Measurements from ENCODE around the gene ZNF629. TPM values are rescaled to one million over a fixed set of nuclear protein-coding genes. Genes with fewer than 3 reads are reported as not detected.
"Not testable (repeated sequence)": the region's sequence is repeated elsewhere in the genome, so short reads cannot be mapped to it uniquely, and the experiment has no call there.

Gene ZNF629
- polyA plus RNA-seq, 2 of the 4 experiments (the other 2 are of a cell fraction): 5.9 to 13.6 TPM

GRCh38 chr16:30816769-30817168, 29.8 kb upstream of the ZNF629 start:
- no peak overlapping the region for H3K27ac ChIP-seq
- no peak overlapping the region for H3K4me3 ChIP-seq
- WGBS (ENCODE audit: missing lambda C conversion rate): 63% methylated on average over 2 of the region's 2 CpGs
- TF ChIP-seq HOXB5 (CRISPR knock-in tag; IDR thresholded peaks at IDR 0.05): no peak
- ATAC-seq: no peak
- no peak for FAIRE-seq
- CTCF ChIA-PET: no interaction called here
- H3K4me2 ChIP-seq: no peak overlapping the region
- peaks cover 7% of the 10 kb centered on the region for H3K4me1 ChIP-seq
- H3K9me3 ChIP-seq: no peaks in the 10 kb centered on the region
- POLR2A ChIA-PET: no interaction called here
- no peak for DNase-seq (ENCODE audit: low read depth in 1 of 2, low spot score in 1 of 2)

- CTCF ChIA-PET: interaction anchor here (0.6 to 4.4 kb wide), 23 partner anchors 10 to 171 kb away, joined by 3 to 41 read pairs (median 8); partner anchors contain the start of genes CTF1, HSD3B7 and PHKG2
- H3K27ac ChIP-seq: peak overlapping the region; percentile 91 to 94
- H3K4me2 ChIP-seq: peak overlapping the region; percentile 94
- H3K4me1 ChIP-seq: peaks cover 7% of the 10 kb centered on the region
- ATAC-seq (no peak; a peak in 1 of 6 replicates), DNase-seq (ENCODE audit: low read depth in 1 of 2, low spot score in 1 of 2) (no peak), FAIRE-seq (no peak)
- no peaks in the 10 kb centered on the region for H3K9me3 ChIP-seq
- H3K4me3 ChIP-seq: peak overlapping the region; percentile 52
- POLR2A ChIA-PET: interaction anchor here (1.0 to 2.1 kb wide), 6 partner anchors 8 to 66 kb away, joined by 3 to 34 read pairs (median 6); no protein-coding TSS in a partner anchor
- TF ChIP-seq BCL3 (IDR thresholded peaks at IDR 0.05) (no peak), FOXS1 (CRISPR knock-in tag; IDR thresholded peaks at IDR 0.05) (no peak), PBX3 (IDR thresholded peaks at IDR 0.05) (no peak), RAD21 (conservative IDR thresholded peaks at IDR 0.05 in 1 of 2, IDR thresholded peaks at IDR 0.05 in 1 of 2) (no peak), ZFP36 (IDR thresholded peaks at IDR 0.05; ENCODE audit: borderline replicate concordance, partially characterized antibody) (no peak)
- WGBS (ENCODE audit: missing lambda C conversion rate): 81% methylated on average over 3 of the region's 3 CpGs
These were observed 26.8 kb upstream of the ZNF629 start for GRCh38 chr16:30813821-30814189.

- WGBS (ENCODE audit: missing lambda C conversion rate): 68% methylated on average over 5 of the region's 5 CpGs
- CTCF ChIA-PET: interaction anchor here (0.6 to 1.7 kb wide), 2 partner anchors 35 to 45 kb away, joined by 4 read pairs; no protein-coding TSS in a partner anchor
- ATAC-seq; POLR2A ChIA-PET; H3K9me3 ChIP-seq; H3K4me2 ChIP-seq; H3K27ac ChIP-seq; FAIRE-seq; DNase-seq (ENCODE audit: low read depth in 1 of 2, low spot score in 1 of 2); H3K4me3 ChIP-seq: not testable (repeated sequence)
- peaks cover 16% of the 10 kb centered on the region for H3K4me1 ChIP-seq
These were observed 22.7 kb upstream of the ZNF629 start for GRCh38 chr16:30809675-30810074.

GRCh38 chr16:30808890-30809426, 22.0 kb upstream of the ZNF629 start:
- POLR2A ChIA-PET; H3K9me3 ChIP-seq; H3K4me3 ChIP-seq; H3K27ac ChIP-seq; H3K4me2 ChIP-seq; FAIRE-seq; ATAC-seq; DNase-seq (ENCODE audit: low read depth in 1 of 2, low spot score in 1 of 2): not testable (repeated sequence)
- CTCF ChIA-PET: interaction anchor here (1.1 to 1.7 kb wide), 3 partner anchors 12 to 63 kb away, joined by 3 to 4 read pairs (median 4); no protein-coding TSS in a partner anchor
- H3K4me1 ChIP-seq: peaks cover 15% of the 10 kb centered on the region
- 62% methylated on average over 5 of the region's 5 CpGs for WGBS (ENCODE audit: missing lambda C conversion rate)

GRCh38 chr16:30808146-30808545, 21.1 kb upstream of the ZNF629 start:
- Histone ChIP-seq H3K4me3 (no peak overlapping the region), H3K4me1 (peaks cover 8% of the 10 kb centered on the region; the same call in 1 of the 3 replicates), H3K4me2 (no peak overlapping the region), H3K27ac (no peak overlapping the region), H3K9me3 (no peaks in the 10 kb centered on the region)
- ChIA-PET CTCF (interaction anchor here (0.6 to 1.7 kb wide), 5 partner anchors 11 to 129 kb away, joined by 3 to 4 read pairs (median 4); no protein-coding TSS in a partner anchor), POLR2A (no interaction called here)
- DNase-seq (ENCODE audit: low read depth in 1 of 2, low spot score in 1 of 2): no peak
- no peak for ATAC-seq
- 94% methylated on average over 5 of the region's 5 CpGs for WGBS (ENCODE audit: missing lambda C conversion rate)
- FAIRE-seq: no peak
- no peak for TF ChIP-seq EHF (CRISPR knock-in tag; IDR thresholded peaks at IDR 0.05)
- TF ChIP-seq RCOR1 (IDR thresholded peaks at IDR 0.05; ENCODE audit: low read depth, low read length): no peak
- TF ChIP-seq CHD2 (IDR thresholded peaks at IDR 0.05; ENCODE audit: low read length, partially characterized antibody): no peak
- no peak for TF ChIP-seq GATA3 (IDR thresholded peaks at IDR 0.05; ENCODE audit: borderline replicate concordance)
- TF ChIP-seq PBX3 (IDR thresholded peaks at IDR 0.05): no peak
- no peak for TF ChIP-seq TFCP2L1 (CRISPR knock-in tag; IDR thresholded peaks at IDR 0.05)
- TF ChIP-seq BCL3 (IDR thresholded peaks at IDR 0.05): no peak
- TF ChIP-seq ATOH8 (CRISPR knock-in tag; IDR thresholded peaks at IDR 0.05; ENCODE audit: low read depth): no peak
- no peak for TF ChIP-seq POLR2A (IDR thresholded peaks at IDR 0.05; ENCODE audit: low read length)
- TF ChIP-seq FOXS1 (CRISPR knock-in tag; IDR thresholded peaks at IDR 0.05): no peak
- no peak for TF ChIP-seq MYC (IDR thresholded peaks at IDR 0.05; ENCODE audit: borderline replicate concordance, low read length)
- TF ChIP-seq RARB (CRISPR knock-in tag; IDR thresholded peaks at IDR 0.05): no peak
- no peak for TF ChIP-seq KDM1A (IDR thresholded peaks at IDR 0.05; ENCODE audit: low read depth)
- TF ChIP-seq ZC3H11A (IDR thresholded peaks at IDR 0.05): no peak
- no peak for TF ChIP-seq CBX2 (IDR thresholded peaks at IDR 0.05; ENCODE audit: borderline replicate concordance, low read depth)
- no peak for TF ChIP-seq ZFP36 (IDR thresholded peaks at IDR 0.05; ENCODE audit: borderline replicate concordance, partially characterized antibody)
